A549 (cell line): Measurements from ENCODE around the gene HMGB2. TPM values are rescaled to one million over a fixed set of nuclear protein-coding genes. Genes with fewer than 3 reads are reported as not detected.

Source experiments
- ATAC-seq, 2 experiments: fragments of 200-7000 bp in 1 of 2; fragments of >200 bp in 1 of 2; cut with Nextera tagmentation in 1 of 2; cut with Tn5 transposase in 1 of 2; 3 replicates each; pipeline versions ENCODE4 v1.8.0 to v1.9.1; 2018 to 2020; ENCODE audit warnings: mild to moderate bottlenecking in 1 of 2, moderate library complexity in 1 of 2
- CTCF ChIA-PET: fragments of 300-600 bp; sonication (Branson Sonifier 250); formaldehyde crosslinking; extraction: SDS; loops from one replicate; lab custom pipeline; 2021; ENCODE audit warnings: antibody characterized with exemption, inconsistent platforms; lab: Yijun Ruan, JAX
- POLR2A ChIA-PET: fragments of 350-600 bp; formaldehyde crosslinking; extraction: SDS; loops from one replicate; lab custom pipeline; 2021; ENCODE audit warnings: antibody characterized with exemption, inconsistent platforms; lab: Yijun Ruan, JAX
- DNase-seq, 2 experiments: peaks; one replicate each; pipeline versions ENCODE4 v3.0.0 to v3.0.0-alpha.2; 2011 to 2016; ENCODE audit warnings: low read depth in 1 of 2, low spot score in 1 of 2
- FAIRE-seq: peaks from 2 replicates; lab custom pipeline; 2011; peaks lifted over from hg19 to GRCh38; lab: Jason Lieb, UNC
- H3K27ac ChIP-seq, 2 experiments: fragments of >200 bp; sonication (Bioruptor Twin); formaldehyde crosslinking; 3 replicates each; pipeline ENCODE4 v1.5.1; 2016 to 2017
- H3K4me1 ChIP-seq: fragments of >200 bp; sonication (Bioruptor Twin); formaldehyde crosslinking; 3 replicates; pipeline ENCODE4 v1.6.1; 2016
- H3K4me2 ChIP-seq: fragments of >200 bp; sonication (Bioruptor Twin); formaldehyde crosslinking; 3 replicates; pipeline ENCODE4 v1.6.1; 2016
- H3K4me3 ChIP-seq: fragments of >200 bp; sonication (Bioruptor Twin); formaldehyde crosslinking; 3 replicates; pipeline ENCODE4 v1.5.1; 2016
- H3K9me3 ChIP-seq: fragments of >200 bp; sonication (Bioruptor Twin); formaldehyde crosslinking; 3 replicates; pipeline ENCODE4 v1.6.1; 2016
- CBX8 ChIP-seq: fragments of 200-600 bp; sonication (generic); IDR thresholded peaks from 2 replicates; pipeline ENCODE4 v1.6.1; 2016
- CHD2 ChIP-seq: fragments of 150-350 bp; IDR thresholded peaks from 2 replicates; pipeline ENCODE4 v1.6.1; 2014; ENCODE audit warnings: low read length; ENCODE audit not compliant: partially characterized antibody
- EHMT2 ChIP-seq: fragments of 200-600 bp; sonication (generic); IDR thresholded peaks from 2 replicates; pipeline ENCODE4 v1.6.1; 2016; ENCODE audit warnings: antibody characterized with exemption, low read depth, mild to moderate bottlenecking, moderate library complexity
- FOSL2 ChIP-seq, 2 experiments: fragments of 450-650 bp in 1 of 2; fragments of >200 bp in 1 of 2; sonication (Bioruptor Twin) in 1 of 2; formaldehyde crosslinking; IDR thresholded peaks; 2 replicates each; pipeline versions ENCODE4 v1.5.0 to v1.6.1; 2016 to 2020; ENCODE audit warnings: mild to moderate bottlenecking in 1 of 2, moderate library complexity in 1 of 2
- HEYL ChIP-seq: fragments of 250-450 bp; sonication (Bioruptor Pico); IDR thresholded peaks from 2 replicates; pipeline ENCODE4 v1.8.0; 2021; ENCODE audit warnings: mild to moderate bottlenecking, moderate library complexity
- HOXB5 ChIP-seq: fragments of 250-450 bp; sonication (Bioruptor Pico); IDR thresholded peaks from 2 replicates; pipeline ENCODE4 v1.5.0; 2020; ENCODE audit warnings: mild to moderate bottlenecking, moderate library complexity
- JUN ChIP-seq, 2 experiments: fragments of >200 bp; sonication (Bioruptor Twin); formaldehyde crosslinking; IDR thresholded peaks; 2 replicates in 1 of 2; 3 replicates in 1 of 2; pipeline ENCODE4 v1.6.1; 2016 to 2017
- JUNB ChIP-seq: fragments of >200 bp; sonication (Bioruptor Twin); formaldehyde crosslinking; IDR thresholded peaks from 2 replicates; pipeline ENCODE4 v1.6.1; 2016
- KDM1A ChIP-seq: fragments of 200-600 bp; sonication (generic); IDR thresholded peaks from 2 replicates; pipeline ENCODE4 v1.6.1; 2016; ENCODE audit warnings: low read depth, mild to moderate bottlenecking
- MAFK ChIP-seq: fragments of 450-650 bp; IDR thresholded peaks from 2 replicates; pipeline ENCODE4 v1.6.1; 2014; ENCODE audit not compliant: partially characterized antibody
- POLR2A ChIP-seq: IDR thresholded peaks from 2 replicates; pipeline ENCODE4 v1.6.1; 2012; ENCODE audit warnings: mild to moderate bottlenecking, low read length
- POLR2AphosphoS2 ChIP-seq: conservative IDR thresholded peaks from 2 replicates; pipeline ENCODE4 v1.6.1; 2012; ENCODE audit warnings: low read length, improper control_type of control experiment, inconsistent platforms
- RAD21 ChIP-seq, 2 experiments: fragments of >200 bp in 1 of 2; sonication (Bioruptor Twin) in 1 of 2; formaldehyde crosslinking in 1 of 2; IDR thresholded peaks in 1 of 2; conservative IDR thresholded peaks in 1 of 2; 2 replicates in 1 of 2; 3 replicates in 1 of 2; pipeline ENCODE4 v1.6.1; 2012 to 2018; ENCODE audit warnings: inconsistent platforms in 1 of 2
- RARB ChIP-seq: fragments of 250-450 bp; sonication (Bioruptor Pico); IDR thresholded peaks from 2 replicates; pipeline ENCODE4 v1.8.0; 2021; ENCODE audit warnings: mild to moderate bottlenecking, moderate library complexity
- RFX5 ChIP-seq: fragments of 450-650 bp; IDR thresholded peaks from 2 replicates; pipeline ENCODE4 v1.7.1; 2014; ENCODE audit warnings: antibody characterized with exemption, mild to moderate bottlenecking, moderate library complexity
- RNF2 ChIP-seq: fragments of 200-600 bp; sonication (generic); IDR thresholded peaks from 2 replicates; pipeline ENCODE4 v1.6.1; 2016; ENCODE audit warnings: low read depth, mild to moderate bottlenecking, antibody characterized with exemption, moderate library complexity, borderline replicate concordance
- TFCP2L1 ChIP-seq: fragments of 250-450 bp; sonication (Bioruptor Pico); IDR thresholded peaks from 2 replicates; pipeline ENCODE4 v1.5.0; 2021; ENCODE audit warnings: mild to moderate bottlenecking
- ZNF302 ChIP-seq: fragments of 250-450 bp; sonication (Bioruptor Pico); IDR thresholded peaks from 2 replicates; pipeline ENCODE4 v1.9.0; 2021; ENCODE audit warnings: inconsistent platforms, mild to moderate bottlenecking, moderate library complexity
- WGBS: methylation state at CpG from one replicate; pipeline ENCODE4 v1.1.6; 2017; ENCODE audit errors: missing lambda C conversion rate; 5-methylcytosine and 5-hydroxymethylcytosine counted together
- polyA plus RNA-seq, 4 experiments: library from polyadenylated mRNA; depleted of rRNA in 3 of 4; stranded (reverse); fragments of >200 nt; fragmentation: RNase III in 1 of 4; extraction: RNeasy Plus Mini Kit Qiagen cat#74134 plus additional on column Dnase treatment in 1 of 4; gene quantifications; 2 replicates in 3 of 4; 3 replicates in 1 of 4; pipeline ENCODE4 v1.2.3, GENCODE V29; 2011 to 2017
- TF ChIP-seq, protein P1 (sequence below): IDR thresholded peaks from 2 replicates; pipeline ENCODE4 v1.6.1; 2012; ENCODE audit warnings: low read depth, borderline replicate concordance
- TF ChIP-seq, protein P2 (sequence below): fragments of 250-450 bp; sonication (Bioruptor Pico); IDR thresholded peaks from 2 replicates; pipeline ENCODE4 v1.5.0; 2020; ENCODE audit warnings: low read depth, mild to moderate bottlenecking, moderate library complexity
- TF ChIP-seq, protein P3 (sequence below): fragments of >200 bp; sonication (Bioruptor Twin); formaldehyde crosslinking; IDR thresholded peaks from 3 replicates; pipeline ENCODE4 v1.5.1; 2016
- TF ChIP-seq, protein P4 (sequence below): IDR thresholded peaks from 2 replicates; pipeline ENCODE4 v1.6.1; 2012
- TF ChIP-seq, protein P5 (sequence below): fragments of 250-450 bp; sonication (Bioruptor Pico); IDR thresholded peaks from 2 replicates; pipeline ENCODE4 v1.5.0; 2021; ENCODE audit warnings: mild to moderate bottlenecking, moderate library complexity, borderline replicate concordance

Gene HMGB2
- polyA plus RNA-seq, 2 of the 4 experiments (the other 2 are of a cell fraction), result 101 to 128 TPM

DNA sequence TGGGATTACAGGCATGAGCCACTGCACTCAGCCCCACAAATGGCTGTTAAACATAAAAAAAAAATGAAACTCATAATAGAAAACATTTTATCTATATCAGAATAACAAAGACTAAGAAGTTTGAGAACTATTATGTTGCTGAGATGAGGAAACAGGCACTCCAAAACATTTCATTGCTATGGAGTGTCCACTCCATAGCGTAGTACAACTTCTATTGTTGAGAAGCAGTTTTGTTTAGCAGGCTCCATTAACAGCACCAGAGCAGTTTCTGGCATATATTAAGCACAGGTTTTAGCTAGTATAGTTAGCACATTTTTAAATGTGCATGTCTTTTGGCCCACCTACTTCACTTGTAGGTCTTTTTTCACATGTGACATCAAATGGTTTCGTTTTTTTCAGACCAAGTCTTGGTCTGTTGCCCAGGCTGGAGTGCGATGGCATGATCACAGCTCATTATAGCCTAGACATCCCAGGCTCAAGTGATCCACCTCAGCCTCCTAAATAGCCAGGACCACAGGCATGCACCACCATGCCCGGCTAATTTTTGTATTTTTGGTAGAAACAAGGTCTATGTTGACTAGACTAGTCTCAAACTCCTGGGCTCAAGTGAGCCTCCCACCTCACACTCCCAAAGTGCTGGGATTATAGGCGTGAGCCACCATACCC, 5.8 kb downstream of the HMGB2 start:
- WGBS, result 93% methylated on average over 5 of the region's 5 CpGs
- H3K4me2 ChIP-seq, result no peak overlapping the region
- H3K9me3 ChIP-seq, result no peaks in the 10 kb centered on the region
- TF ChIP-seq POLR2A (no peak), ZNF302 (CRISPR knock-in tag) (no peak), KDM1A (no peak)
- H3K4me1 ChIP-seq, result peaks cover 8% of the 10 kb centered on the region; the same call in 2 of the 3 replicates
- DNase-seq (no peak), ATAC-seq (peak in 1 of 2 experiments; percentile 25; a peak in 2 of 6 replicates), FAIRE-seq (no peak)
- H3K27ac ChIP-seq, result no peak overlapping the region
- ChIA-PET POLR2A (no interaction called here), CTCF (no interaction called here)
- H3K4me3 ChIP-seq, result no peak overlapping the region

DNA sequence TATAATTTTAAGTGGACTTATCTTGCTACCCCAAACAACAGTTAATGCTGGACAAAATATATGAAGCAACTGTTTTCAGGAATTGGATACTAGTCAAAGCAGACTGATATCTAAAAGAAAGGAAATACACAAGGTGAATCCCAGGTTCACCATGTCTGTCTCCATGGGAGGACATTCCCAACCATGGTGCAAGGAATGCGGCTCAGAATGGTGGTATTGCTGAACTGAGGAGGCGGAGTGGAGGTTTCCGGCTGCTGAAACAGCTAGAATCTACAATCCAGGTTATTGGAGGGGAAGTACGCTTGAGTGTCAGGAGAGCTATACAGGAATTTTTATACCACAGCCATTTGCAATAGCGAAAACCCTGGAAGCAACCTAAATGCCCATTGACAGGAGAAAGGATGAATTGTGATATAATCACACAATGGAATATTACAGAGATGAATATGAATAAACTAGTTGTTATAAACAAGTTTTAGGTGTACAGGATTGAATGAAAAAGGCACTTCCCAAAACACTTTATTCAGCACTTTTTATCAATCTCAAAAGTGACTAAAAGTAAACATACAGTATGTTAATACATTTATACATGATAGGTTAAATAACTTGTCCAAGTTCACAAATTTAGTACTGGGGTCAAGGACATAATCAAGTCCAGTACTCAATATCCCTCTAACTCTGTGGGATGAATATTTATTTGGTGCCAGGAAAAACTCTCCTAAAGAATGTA, 9.0 kb downstream of the HMGB2 start:
- POLR2A ChIA-PET, result interaction anchor here (1.6 kb wide), 1 partner anchor 9 kb away, joined by 5 read pairs; the partner anchor contains the start of gene HMGB2
- ATAC-seq, result no peak
- no peak for DNase-seq
- Histone ChIP-seq H3K4me2 (no peak overlapping the region), H3K9me3 (no peaks in the 10 kb centered on the region), H3K4me1 (no peaks in the 10 kb centered on the region), H3K4me3 (no peak overlapping the region), H3K27ac (no peak overlapping the region)
- 94% methylated on average over 5 of the region's 5 CpGs for WGBS
- TF ChIP-seq MAFK (peak; percentile 42), JUNB (no peak)
- CTCF ChIA-PET, result no interaction called here
- no peak for FAIRE-seq

DNA sequence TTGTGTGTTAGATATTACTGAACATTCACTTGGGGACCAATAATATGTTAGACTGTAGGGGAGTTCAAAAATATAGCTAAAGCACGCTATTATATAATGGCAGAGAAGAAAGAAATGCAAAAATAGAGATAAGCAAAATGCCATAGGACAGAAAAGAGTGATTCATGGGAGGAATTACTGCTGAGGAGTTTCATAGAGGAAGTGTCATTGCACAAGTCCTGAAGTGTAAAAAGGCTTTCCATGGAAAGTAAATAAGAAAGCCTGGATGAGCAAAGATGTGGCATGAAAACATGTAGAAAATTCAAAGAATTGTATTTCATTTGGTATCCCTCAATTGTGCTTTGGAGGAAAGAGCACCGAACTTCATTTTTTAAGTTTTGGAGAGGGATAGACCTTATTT, 14.5 kb downstream of the HMGB2 start:
- ATAC-seq, result no peak
- peaks cover 8% of the 10 kb centered on the region; the same call in 1 of the 3 replicates for H3K4me1 ChIP-seq
- H3K4me3 ChIP-seq, result no peak overlapping the region
- H3K4me2 ChIP-seq, result no peak overlapping the region
- H3K9me3 ChIP-seq, result no peaks in the 10 kb centered on the region
- H3K27ac ChIP-seq, result no peak overlapping the region
- CTCF ChIA-PET, result interaction anchor here (0.9 to 3.7 kb wide), 8 partner anchors 10 to 101 kb away, joined by 3 to 18 read pairs (median 4); partner anchors contain the start of genes SAP30 and SCRG1
- WGBS, result 79% methylated on average over 2 of the region's 2 CpGs
- FAIRE-seq, result no peak
- POLR2A ChIA-PET, result interaction anchor here (1.8 kb wide), 1 partner anchor 14 kb away, joined by 9 read pairs; the partner anchor contains the start of gene HMGB2
- TF ChIP-seq POLR2A (no peak), RNF2 (no peak), JUN (IDR thresholded peaks at IDR 0.05) (no peak), FOSL2 (IDR thresholded peaks at IDR 0.05) (no peak), FOSL2 (CRISPR knock-in tag; IDR thresholded peaks at IDR 0.05) (no peak), CHD2 (no peak), CBX8 (no peak), RFX5 (no peak), RAD21 (conservative IDR thresholded peaks at IDR 0.05 in 1 of 2, IDR thresholded peaks at IDR 0.05 in 1 of 2) (no peak), HOXB5 (CRISPR knock-in tag) (no peak), EHMT2 (no peak), POLR2AphosphoS2 (no peak), RARB (CRISPR knock-in tag) (no peak), HEYL (no peak), TFCP2L1 (CRISPR knock-in tag) (no peak)
- TF ChIP-seq, protein P1, sequence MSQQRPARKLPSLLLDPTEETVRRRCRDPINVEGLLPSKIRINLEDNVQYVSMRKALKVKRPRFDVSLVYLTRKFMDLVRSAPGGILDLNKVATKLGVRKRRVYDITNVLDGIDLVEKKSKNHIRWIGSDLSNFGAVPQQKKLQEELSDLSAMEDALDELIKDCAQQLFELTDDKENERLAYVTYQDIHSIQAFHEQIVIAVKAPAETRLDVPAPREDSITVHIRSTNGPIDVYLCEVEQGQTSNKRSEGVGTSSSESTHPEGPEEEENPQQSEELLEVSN, result no peak
- TF ChIP-seq, protein P2, sequence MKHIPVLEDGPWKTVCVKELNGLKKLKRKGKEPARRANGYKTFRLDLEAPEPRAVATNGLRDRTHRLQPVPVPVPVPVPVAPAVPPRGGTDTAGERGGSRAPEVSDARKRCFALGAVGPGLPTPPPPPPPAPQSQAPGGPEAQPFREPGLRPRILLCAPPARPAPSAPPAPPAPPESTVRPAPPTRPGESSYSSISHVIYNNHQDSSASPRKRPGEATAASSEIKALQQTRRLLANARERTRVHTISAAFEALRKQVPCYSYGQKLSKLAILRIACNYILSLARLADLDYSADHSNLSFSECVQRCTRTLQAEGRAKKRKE, result no peak
- TF ChIP-seq, protein P3, sequence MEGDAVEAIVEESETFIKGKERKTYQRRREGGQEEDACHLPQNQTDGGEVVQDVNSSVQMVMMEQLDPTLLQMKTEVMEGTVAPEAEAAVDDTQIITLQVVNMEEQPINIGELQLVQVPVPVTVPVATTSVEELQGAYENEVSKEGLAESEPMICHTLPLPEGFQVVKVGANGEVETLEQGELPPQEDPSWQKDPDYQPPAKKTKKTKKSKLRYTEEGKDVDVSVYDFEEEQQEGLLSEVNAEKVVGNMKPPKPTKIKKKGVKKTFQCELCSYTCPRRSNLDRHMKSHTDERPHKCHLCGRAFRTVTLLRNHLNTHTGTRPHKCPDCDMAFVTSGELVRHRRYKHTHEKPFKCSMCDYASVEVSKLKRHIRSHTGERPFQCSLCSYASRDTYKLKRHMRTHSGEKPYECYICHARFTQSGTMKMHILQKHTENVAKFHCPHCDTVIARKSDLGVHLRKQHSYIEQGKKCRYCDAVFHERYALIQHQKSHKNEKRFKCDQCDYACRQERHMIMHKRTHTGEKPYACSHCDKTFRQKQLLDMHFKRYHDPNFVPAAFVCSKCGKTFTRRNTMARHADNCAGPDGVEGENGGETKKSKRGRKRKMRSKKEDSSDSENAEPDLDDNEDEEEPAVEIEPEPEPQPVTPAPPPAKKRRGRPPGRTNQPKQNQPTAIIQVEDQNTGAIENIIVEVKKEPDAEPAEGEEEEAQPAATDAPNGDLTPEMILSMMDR, result no peak
- TF ChIP-seq, protein P4, sequence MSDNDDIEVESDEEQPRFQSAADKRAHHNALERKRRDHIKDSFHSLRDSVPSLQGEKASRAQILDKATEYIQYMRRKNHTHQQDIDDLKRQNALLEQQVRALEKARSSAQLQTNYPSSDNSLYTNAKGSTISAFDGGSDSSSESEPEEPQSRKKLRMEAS, result no peak
- TF ChIP-seq, protein P5, sequence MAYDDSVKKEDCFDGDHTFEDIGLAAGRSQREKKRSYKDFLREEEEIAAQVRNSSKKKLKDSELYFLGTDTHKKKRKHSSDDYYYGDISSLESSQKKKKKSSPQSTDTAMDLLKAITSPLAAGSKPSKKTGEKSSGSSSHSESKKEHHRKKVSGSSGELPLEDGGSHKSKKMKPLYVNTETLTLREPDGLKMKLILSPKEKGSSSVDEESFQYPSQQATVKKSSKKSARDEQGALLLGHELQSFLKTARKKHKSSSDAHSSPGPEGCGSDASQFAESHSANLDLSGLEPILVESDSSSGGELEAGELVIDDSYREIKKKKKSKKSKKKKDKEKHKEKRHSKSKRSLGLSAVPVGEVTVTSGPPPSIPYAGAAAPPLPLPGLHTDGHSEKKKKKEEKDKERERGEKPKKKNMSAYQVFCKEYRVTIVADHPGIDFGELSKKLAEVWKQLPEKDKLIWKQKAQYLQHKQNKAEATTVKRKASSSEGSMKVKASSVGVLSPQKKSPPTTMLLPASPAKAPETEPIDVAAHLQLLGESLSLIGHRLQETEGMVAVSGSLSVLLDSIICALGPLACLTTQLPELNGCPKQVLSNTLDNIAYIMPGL (CRISPR knock-in tag), result no peak
- DNase-seq, result no peak
